Mesothelial cell of epicardium (in vitro differentiated cells): ENCODE measurements around the gene NAGS. TPM values are rescaled to one million over a fixed set of nuclear protein-coding genes. Genes with fewer than 3 reads are reported as not detected.
"Not testable (repeated sequence)": the region's sequence is repeated elsewhere in the genome, so short reads cannot be mapped to it uniquely, and the experiment has no call there.

Source experiments
- DNase-seq, 2 experiments: peaks; one replicate each; pipeline ENCODE4 v3.0.0; 2021; ENCODE audit warnings: low spot score in 2 of 2; ENCODE audit not compliant: unreplicated experiment in 2 of 2
- H3K27ac Mint-ChIP-seq: 2 replicates; pipeline ENCODE4 v1.8.0; 2021; ENCODE audit warnings: mixed read lengths
- H3K27me3 Mint-ChIP-seq: 2 replicates; pipeline ENCODE4 v1.8.0; 2021; ENCODE audit warnings: low read depth, mixed read lengths
- H3K36me3 Mint-ChIP-seq: 2 replicates; pipeline ENCODE4 v1.8.0; 2021; ENCODE audit warnings: mixed read lengths
- H3K4me1 Mint-ChIP-seq: 2 replicates; pipeline ENCODE4 v1.8.0; 2021; ENCODE audit warnings: mixed read lengths
- H3K4me3 Mint-ChIP-seq: 2 replicates; pipeline ENCODE4 v1.8.0; 2021; ENCODE audit warnings: mild to moderate bottlenecking, moderate library complexity, mixed read lengths
- H3K9me3 Mint-ChIP-seq: 2 replicates; pipeline ENCODE4 v1.8.0; 2021; ENCODE audit warnings: mixed read lengths
- CTCF ChIP-seq: fragments of 200-600 bp; sonication (generic); IDR thresholded peaks from one replicate; pipeline ENCODE4 v1.5.0; 2021; ENCODE audit warnings: antibody characterized with exemption; ENCODE audit not compliant: unreplicated experiment
- total RNA-seq: library from RNA; stranded (reverse); gene quantifications from 3 replicates; pipeline ENCODE4 v1.2.1, GENCODE V29; 2021

NAGS gene
- total RNA-seq, 1 donor from 2014 or later = 0.42 TPM

DNA sequence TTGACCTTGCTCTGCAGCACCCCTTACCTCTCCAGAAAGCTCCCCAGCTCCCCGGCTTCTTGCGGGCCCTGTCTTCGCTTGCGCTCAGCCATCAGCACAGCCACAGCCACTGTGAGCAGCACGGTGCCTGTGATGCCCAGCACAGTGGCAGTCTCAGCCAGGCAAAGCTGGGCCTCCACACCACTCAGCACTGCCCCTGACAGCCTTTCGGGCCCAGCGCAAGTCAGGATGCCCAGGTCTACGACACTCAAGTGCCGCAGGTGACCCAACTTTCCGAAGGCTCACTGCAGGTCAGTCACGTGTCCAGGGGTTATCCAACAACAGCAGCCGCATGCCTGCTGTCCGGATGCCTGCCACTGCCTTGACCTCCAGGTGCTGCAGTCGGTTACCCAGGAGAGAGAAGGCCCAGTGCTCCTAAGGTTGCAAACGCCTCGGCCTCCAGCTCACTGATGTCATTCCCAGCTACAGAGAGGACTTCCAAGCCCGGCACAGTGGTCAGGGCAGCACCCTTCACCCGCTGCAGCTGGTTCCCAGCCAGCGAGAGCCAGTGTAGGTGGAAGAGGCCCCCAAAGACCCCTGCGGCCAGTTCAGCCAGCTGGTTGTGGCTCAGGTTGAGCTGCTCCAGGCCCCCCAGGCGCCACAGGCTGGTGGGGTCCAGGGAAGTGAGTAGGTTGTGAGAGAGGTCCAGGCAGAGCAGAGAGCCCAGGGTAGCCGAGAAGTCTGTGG, 19.3 kb downstream of the NAGS start:
- DNase-seq = no peak
- Mint-ChIP-seq H3K4me1 (no peaks in the 10 kb centered on the region), H3K27me3 (no peaks in the 10 kb centered on the region), H3K27ac (no peak overlapping the region), H3K9me3 (no peaks in the 10 kb centered on the region), H3K36me3 (peaks cover 14% of the 10 kb centered on the region), H3K4me3 (no peak overlapping the region)
- no peak for TF ChIP-seq CTCF

DNA sequence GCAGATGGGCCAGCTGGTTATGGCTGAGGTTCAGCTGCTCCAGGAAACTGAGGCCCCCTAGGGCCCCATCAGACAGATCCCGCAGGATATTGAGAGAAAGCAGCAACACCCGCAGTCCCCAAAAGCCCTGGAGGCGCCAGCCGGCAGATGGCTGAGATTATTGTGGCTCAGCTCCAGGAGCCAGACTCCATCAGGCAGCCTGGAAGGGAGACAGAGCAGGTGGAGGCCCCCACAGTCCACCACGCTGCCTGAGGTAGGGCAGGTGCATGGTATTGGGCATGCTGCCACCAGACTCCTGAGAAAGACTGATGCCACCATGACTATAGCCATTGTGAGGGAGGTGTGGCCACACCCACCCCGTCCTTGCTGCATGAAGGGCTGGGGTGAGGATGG, 19.8 kb downstream of the NAGS start:
- no peak for TF ChIP-seq CTCF
- H3K27me3 Mint-ChIP-seq = no peaks in the 10 kb centered on the region
- no peak overlapping the region for H3K4me3 Mint-ChIP-seq
- no peak overlapping the region for H3K27ac Mint-ChIP-seq
- H3K36me3 Mint-ChIP-seq = peaks cover 14% of the 10 kb centered on the region
- no peak for DNase-seq
- no peaks in the 10 kb centered on the region for H3K4me1 Mint-ChIP-seq
- H3K9me3 Mint-ChIP-seq = no peaks in the 10 kb centered on the region

DNA sequence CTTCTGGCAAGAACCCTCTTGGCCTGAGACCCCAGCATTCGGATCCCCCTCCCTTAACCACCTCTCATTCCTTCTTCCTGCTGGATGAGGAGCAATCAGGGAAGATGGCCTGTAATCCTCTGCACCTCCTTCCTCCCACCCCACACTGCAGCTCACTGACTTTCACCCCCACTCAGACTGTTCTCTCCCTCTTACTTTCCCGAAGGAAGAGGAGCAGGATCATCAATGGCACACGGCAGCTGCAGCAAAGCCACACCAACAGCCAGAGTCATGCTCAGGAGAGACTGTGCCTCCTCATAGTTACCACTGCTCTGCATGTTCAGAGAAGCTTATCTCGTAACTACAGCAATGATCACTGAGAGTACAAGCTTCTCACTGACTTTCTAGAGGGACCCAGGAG, 20.4 kb downstream of the NAGS start:
- Mint-ChIP-seq H3K4me3 (no peak overlapping the region), H3K9me3 (no peaks in the 10 kb centered on the region), H3K27ac (no peak overlapping the region), H3K27me3 (no peaks in the 10 kb centered on the region), H3K4me1 (no peaks in the 10 kb centered on the region), H3K36me3 (peaks cover 16% of the 10 kb centered on the region)
- no peak for TF ChIP-seq CTCF
- DNase-seq = no peak

- H3K4me3 Mint-ChIP-seq = no peak overlapping the region
- H3K27ac Mint-ChIP-seq = no peak overlapping the region
- H3K9me3 Mint-ChIP-seq = no peaks in the 10 kb centered on the region
- peaks cover 28% of the 10 kb centered on the region for H3K36me3 Mint-ChIP-seq
- DNase-seq = no peak
- no peaks in the 10 kb centered on the region for H3K4me1 Mint-ChIP-seq
- no peak for TF ChIP-seq CTCF
- H3K27me3 Mint-ChIP-seq = no peaks in the 10 kb centered on the region
Measured at GRCh38 chr17:44029736-44030135, 25.3 kb downstream of the NAGS start.

DNA sequence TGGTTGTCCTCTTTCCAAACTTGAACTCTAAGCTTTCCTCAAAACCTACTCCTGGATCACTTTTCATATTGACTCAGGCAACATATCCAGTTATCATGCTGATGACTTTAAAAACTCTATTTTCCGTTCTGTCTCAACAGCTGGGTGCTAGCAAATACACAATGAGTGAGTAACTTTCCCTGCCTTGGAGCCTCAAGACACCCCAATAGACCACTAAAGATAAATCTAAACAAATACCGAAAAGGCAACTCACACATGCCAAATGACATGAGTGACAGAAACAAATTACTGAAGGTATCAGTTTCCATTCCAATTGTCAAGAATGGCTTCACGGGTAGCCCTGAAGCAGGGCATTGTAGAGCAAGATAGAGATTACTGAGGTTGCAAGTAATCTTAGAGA, 26.1 kb downstream of the NAGS start:
- Mint-ChIP-seq H3K36me3 (peaks cover 26% of the 10 kb centered on the region), H3K9me3 (no peaks in the 10 kb centered on the region), H3K4me3 (no peak overlapping the region), H3K4me1 (no peaks in the 10 kb centered on the region), H3K27me3 (no peaks in the 10 kb centered on the region), H3K27ac (no peak overlapping the region)
- no peak for DNase-seq
- no peak for TF ChIP-seq CTCF

GRCh38 chr17:44033861-44034408, 29.5 kb downstream of the NAGS start:
- Mint-ChIP-seq H3K27me3 (no peaks in the 10 kb centered on the region), H3K4me1 (no peaks in the 10 kb centered on the region), H3K36me3 (peaks cover 32% of the 10 kb centered on the region), H3K4me3 (no peak overlapping the region), H3K27ac (no peak overlapping the region), H3K9me3 (no peaks in the 10 kb centered on the region)
- DNase-seq = no peak
- TF ChIP-seq CTCF = no peak

GRCh38 chr17:44034688-44035087, 30.3 kb downstream of the NAGS start:
- not testable (repeated sequence) for H3K27me3 Mint-ChIP-seq, DNase-seq, H3K9me3 Mint-ChIP-seq, H3K27ac Mint-ChIP-seq, H3K4me1 Mint-ChIP-seq, H3K4me3 Mint-ChIP-seq
- H3K36me3 Mint-ChIP-seq = peaks cover 31% of the 10 kb centered on the region
